Measurements from ENCODE around the gene PLCG1.
"Not testable (repeated sequence)": the region's sequence is repeated elsewhere in the genome, so short reads cannot be mapped to it uniquely, and the experiment has no call there.

PLCG1 gene

DNA sequence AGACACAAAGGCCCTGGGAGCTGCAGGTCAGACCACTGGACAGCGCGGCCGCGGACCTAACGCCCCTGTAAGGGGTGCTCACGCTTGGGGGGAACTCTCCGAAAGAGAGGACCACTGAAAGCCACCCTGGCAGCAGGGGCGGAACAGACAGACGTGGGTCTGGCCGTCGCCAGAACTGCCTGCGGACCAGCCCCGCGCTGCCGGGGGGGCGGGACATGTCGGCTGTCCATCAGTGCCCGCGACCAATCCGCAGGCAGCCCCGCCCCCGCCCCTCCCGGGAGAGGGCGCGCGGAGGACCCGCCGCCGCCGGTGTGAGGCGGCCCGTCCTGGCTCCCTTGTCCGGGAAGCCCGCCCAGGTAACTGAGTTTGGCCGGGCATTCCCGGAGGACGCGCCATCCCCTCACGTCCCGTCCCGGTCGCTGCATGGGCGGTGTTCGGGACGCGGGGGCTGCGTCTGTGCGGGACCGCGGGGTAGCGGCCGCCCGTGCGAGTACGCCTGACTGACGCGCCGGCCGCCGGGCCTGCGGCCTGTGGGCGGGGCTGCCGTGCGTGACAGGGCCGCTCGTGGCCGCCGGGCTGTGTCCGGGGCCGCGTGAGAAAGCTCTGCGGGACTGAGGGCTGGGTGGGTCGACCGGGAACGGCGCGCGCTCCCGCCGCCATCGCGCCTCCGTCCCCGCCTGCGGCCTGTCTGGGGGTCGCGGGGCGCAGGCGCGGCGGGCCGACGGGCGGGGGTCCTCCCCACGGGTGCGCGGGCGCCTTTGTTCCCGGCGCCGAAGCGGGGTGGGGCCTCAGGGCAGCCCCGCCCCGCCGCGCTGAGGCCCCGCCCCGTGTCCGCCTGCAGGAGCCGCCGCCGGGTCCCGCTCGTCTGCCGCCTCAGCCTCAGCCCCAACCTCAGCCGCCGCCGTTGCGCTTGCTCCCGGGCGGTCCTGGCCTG lies at the start of gene PLCG1:
Gene PLCG1 (plus strand): TSS at position 864 of the 934 bp plus-strand sequence. CDS start 99 bp downstream, outside the sequence.
- peak; percentile 93 for DNase-seq

GRCh38 chr20:41087777-41088176 lies 49.6 kb upstream of the PLCG1 start:
- DNase-seq: no peak

DNA sequence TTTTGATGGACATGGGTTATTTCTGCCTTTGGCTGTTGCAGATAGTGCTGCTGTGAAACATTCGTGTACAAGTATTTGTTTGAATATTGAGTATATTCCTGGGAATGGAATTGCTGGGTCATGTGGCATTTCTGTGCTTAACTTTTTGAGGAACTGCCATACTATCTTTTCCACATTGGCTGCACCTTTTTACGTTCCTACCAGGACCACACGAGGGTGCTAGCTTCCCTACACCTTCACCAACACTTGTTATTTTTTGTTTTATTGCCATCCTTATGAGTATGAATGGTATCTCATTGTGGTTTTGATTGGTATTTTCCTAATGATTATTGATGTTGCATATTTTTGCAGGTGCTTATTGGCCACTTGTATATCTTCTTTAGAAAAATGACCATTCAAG lies 47.8 kb upstream of the PLCG1 start:
- no peak for DNase-seq

DNA sequence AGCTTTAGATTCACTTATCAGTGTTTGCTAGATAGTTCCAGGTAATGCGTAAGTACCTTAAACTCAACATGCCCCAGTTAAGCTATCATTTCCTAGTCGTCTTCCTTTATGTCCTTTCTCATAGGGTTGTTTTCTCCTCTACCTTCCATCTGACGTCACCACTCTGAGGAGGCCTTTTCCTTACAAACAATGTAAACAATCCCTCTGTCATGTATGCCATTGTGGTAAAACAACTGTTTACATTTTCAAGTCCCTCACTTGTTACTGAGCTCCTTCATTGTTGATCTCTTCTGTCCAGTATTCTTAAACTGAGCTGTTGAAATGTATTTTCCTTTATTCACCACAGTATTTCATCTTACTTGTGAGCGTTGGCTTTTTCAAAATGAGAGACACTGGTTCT lies 45.4 kb upstream of the PLCG1 start:
- DNase-seq: no peak

DNA sequence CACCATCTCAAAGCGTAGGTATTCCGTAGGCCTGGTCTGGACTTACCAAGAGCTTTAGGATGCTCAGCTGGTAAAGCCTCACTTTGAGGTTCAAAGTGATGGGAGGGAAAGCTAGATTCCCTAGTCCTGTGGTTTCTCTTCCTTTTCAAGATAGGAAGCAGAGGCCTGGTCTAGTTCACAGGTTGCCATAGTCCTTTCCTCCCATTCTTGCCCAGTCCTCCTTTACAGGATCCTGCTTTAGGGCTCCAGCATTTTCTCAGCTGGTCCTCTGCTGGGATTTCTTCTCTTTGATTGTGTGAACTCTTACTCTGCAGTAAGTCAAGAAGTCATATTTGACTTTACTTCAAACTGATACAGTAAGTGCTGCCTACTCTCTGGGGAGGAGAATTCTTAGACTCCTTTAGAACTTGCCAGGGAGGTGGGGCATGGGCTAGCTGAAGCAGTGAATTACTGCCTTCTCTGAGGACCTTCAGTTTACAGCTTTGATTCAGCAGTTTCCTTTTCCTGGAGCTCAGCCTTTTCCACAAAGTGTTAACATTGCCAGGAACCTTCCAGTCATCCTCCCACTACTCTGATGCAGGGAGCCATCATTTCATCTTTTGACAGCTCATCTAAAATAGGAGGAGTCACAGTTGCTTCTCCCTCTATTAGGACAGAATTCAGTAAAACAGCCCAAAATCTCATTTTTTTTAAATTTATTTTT lies 42.8 kb upstream of the PLCG1 start:
- no peak for DNase-seq

- DNase-seq: peak; percentile 70
Observed at GRCh38 chr20:41095110-41095969, 42.0 kb upstream of the PLCG1 start.

DNA sequence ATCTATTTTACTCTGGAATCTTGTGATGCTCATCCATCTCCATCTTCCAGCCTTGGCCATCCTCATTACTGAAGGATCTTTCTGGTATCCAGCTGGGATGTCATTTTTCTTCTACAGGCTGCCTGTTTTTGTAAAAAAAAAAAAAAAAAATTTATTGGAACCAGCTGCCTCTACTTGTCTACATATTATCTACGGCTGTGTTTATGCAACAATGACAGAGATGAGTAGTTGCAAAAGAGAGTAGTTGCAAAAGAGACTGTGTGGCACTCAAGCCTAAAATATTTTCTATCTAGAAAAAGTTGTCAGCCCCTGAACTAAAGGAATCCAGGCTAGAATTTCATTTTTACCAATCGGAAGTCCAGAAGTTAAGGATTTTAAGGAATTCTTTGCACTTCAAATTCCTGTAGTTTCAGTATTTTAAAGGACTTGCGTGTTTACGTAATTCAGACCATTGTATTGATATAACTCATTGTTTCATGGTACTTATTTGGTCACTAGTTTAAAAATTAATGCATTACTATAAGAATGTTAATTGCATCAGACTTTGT lies 38.6 kb upstream of the PLCG1 start:
- DNase-seq: no peak

GRCh38 chr20:41100001-41100480 lies 37.3 kb upstream of the PLCG1 start:
- no peak for DNase-seq

- no peak for DNase-seq
Observed at GRCh38 chr20:41101660-41102059, 35.7 kb upstream of the PLCG1 start.

- DNase-seq: no peak
Observed at GRCh38 chr20:41108531-41108930, 28.8 kb upstream of the PLCG1 start.

DNA sequence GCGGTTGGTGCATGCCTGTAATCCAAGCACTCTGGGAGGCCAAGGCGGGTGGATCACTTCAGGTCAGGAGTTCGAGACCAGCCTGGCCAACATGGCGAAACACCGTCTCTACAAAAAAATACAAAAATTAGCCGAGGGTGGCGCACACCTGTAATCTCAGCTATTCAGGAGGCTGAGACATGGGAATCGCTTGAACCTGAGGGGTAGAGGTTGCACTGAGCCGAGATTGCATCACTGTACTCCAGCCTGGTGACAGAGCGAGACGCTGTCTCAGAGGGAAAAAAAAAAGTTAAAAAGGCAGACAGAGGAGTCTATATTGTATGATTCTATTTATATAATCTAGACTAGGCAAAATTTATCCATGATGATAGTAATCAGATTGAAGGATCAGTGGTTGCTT lies 27.3 kb upstream of the PLCG1 start:
- DNase-seq: no peak

DNA sequence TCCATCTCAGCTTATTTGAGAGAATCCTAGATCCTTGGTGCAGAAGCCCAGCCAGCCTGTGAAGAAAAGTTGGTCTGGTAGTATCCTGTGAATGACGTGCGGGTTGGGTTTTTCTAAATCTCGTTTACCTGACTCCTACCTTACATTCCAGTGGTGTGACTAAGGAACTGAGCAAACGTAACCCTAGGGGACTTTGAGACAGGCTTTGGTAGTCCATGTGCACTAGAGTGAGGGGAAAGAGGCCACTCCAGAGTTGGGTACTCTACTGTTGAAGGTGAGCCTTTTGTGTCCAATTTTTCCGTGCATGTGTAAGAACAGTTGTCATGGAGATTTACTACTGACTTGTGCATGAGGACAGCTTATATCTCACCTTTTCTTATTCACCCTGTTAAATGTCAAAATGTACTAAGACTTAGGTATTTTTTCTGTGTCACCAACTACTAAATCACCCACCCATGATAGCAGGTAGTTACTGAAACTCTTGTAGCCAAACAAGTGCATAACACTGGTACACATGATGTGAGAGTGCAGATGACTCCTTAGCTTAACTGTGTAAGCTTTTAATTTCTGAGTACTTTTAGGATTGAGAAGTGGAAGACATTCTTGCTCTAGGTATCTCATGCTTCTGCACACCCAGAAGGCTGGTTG lies 26.3 kb upstream of the PLCG1 start:
- no peak for DNase-seq

GRCh38 chr20:41111578-41111951 lies 25.8 kb upstream of the PLCG1 start:
- no peak for DNase-seq

- no peak for DNase-seq
Observed at GRCh38 chr20:41116282-41116956, 20.9 kb upstream of the PLCG1 start.

- DNase-seq: not testable (repeated sequence)
Observed at GRCh38 chr20:41118159-41118558, 19.2 kb upstream of the PLCG1 start.

GRCh38 chr20:41118632-41119031 lies 18.7 kb upstream of the PLCG1 start:
- no peak for DNase-seq

GRCh38 chr20:41119614-41120561 lies 17.5 kb upstream of the PLCG1 start:
- no peak for DNase-seq

- DNase-seq: no peak
Observed at GRCh38 chr20:41121399-41121798, 15.9 kb upstream of the PLCG1 start.

DNA sequence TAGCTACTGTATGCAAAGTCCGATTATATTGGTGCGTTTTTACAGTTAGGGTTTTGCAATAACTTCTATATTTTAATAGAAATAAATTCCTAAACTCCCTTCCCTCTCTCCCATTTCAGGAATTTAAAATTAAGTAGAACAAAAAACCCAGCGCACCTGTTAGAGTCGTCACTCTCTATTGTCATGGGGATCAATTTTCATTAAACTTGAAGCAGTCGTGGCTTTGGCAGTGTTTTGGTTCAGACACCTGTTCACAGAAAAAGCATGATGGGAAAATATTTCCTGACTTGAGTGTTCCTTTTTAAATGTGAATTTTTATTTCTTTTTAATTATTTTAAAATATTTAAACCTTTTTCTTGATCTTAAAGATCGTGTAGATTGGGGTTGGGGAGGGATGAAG lies 13.7 kb upstream of the PLCG1 start:
- no peak for DNase-seq

- DNase-seq: no peak
Observed at GRCh38 chr20:41124451-41125094, 12.8 kb upstream of the PLCG1 start.

Measured in CD4-positive, alpha-beta T cell treated with Interleukin-6 for 4 hours (primary cell).